Sciatic nerve (tissue), 2 donors: ENCODE measurements around the gene CISD3. TPM values are rescaled to one million over a fixed set of nuclear protein-coding genes. Genes with fewer than 3 reads are reported as not detected.

ENCODE experiments used
- ATAC-seq: fragments of 200-7000 bp; cut with Tn5 transposase; one replicate; pipeline ENCODE4 v1.9.1; 2020; ENCODE audit warnings: mild to moderate bottlenecking, moderate library complexity
- DNase-seq: peaks from one replicate; pipeline ENCODE4 v3.0.0-alpha.2; 2020; ENCODE audit warnings: low spot score
- intact Hi-C: fragments of 100-400 bp; cut with DNase I; formaldehyde crosslinking; loops from one replicate; pipeline ENCODE4 v1.14.2; 2022
- total RNA-seq: library from RNA; stranded (reverse); fragmentation: NEBNext Ultra II Directional; extraction: Animal tissue kit (Norgen Biotek cat#: 25700); gene quantifications from one replicate; pipeline ENCODE4 v1.2.1, GENCODE V29; 2021
- donor health status: DM: no; HTN: no; CAD: no.
- donor health status: DM: no; HTN: no; CAD: no.

The CISD3 gene
- total RNA-seq, 1 donor from 2014 or later: 17.3 TPM

- DNase-seq (peak; percentile 78), ATAC-seq (no peak)
- intact Hi-C loops: no loop called here
Measured at GRCh38 chr17:38705803-38706504, 24.2 kb upstream of the CISD3 start.

DNA sequence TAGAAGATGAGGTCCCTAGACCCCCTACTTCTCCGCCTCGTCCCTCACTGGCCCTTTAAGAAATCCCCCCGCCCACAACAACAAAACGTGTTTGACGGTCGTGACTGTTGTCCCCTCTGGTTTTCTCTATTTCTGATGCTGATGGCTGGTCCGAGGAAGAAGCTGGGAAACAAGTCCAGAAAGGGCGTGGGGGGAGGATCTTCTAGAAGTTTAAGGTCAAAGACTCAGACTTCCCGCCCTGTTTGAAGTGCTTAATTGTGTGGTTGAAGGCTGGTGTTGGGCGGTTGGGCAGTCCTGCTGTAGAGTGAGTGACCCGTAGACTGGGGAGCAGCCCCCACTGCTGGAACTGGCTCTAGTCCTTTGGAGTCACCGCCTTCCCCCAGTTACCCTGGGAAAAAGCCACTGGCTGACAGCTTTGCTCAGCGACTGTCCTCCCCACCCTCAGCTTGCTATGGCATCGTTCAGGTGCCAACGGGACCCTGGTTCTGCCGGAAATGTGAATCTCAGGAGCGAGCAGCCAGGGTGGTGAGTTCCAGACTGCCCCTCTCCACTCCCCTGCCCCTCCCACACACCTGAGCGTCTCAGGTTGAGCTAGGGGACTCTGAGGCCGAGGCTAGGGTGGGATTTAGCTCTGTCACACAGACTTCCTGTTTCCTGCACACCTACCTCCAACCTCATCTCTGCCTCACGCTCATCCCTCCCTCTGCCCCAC lies 23.5 kb upstream of the CISD3 start:
- ATAC-seq (no peak), DNase-seq (no peak)
- intact Hi-C loops: no loop called here

DNA sequence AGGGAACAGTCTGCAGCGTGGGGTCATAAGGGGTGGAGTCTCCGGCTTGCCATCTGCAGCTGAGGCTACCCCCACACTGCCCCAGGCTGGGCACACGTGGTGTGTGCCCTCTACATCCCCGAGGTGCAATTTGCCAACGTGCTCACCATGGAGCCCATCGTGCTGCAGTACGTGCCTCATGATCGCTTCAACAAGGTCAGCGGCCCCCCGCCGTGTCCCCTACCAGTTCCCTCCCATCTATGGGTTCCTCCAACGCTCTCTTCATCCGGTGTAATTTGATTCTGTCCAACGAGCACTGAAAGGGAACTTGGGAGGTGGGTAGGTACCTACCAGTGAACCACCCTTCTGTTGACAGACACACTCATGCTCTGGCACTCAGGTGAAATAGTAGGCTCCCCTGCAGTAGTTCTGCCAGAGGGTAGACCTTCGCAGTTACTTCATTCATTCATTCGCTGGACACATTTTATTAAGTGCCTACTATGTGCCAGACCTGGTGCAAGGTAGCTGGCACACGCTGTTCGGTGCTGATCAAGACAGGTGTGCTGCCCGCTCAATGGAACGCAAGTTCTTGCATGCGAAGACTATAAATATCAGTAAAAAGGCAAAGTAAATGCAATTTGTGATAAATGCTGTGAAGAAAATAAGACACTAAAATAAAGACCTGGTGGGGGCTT lies 22.3 kb upstream of the CISD3 start:
- intact Hi-C loops: no loop called here
- no peak for ATAC-seq
- no peak for DNase-seq

- intact Hi-C loops: no loop called here
- no peak for DNase-seq
- no peak for ATAC-seq
Measured at GRCh38 chr17:38709104-38709820, 20.9 kb upstream of the CISD3 start.

GRCh38 chr17:38709864-38710603 lies 20.1 kb upstream of the CISD3 start:
- intact Hi-C loops: no loop called here
- ATAC-seq: no peak
- DNase-seq: no peak

DNA sequence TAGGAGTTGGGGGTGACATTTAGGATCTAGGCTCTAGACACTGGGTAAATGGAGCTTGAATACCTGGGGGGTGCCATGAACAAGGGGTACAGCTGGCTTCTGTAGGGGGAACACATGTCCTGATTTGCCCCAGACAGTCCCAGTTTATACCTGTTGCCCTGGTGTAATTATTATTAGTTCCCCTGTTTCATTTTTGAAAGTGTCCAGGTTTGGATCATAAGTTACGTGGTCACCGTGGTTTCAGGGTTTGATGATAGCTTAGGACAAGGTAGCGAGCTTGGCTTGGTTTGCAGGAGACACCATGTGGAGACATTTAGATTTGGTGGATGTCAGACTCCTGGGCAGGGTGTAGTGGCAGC lies 19.6 kb upstream of the CISD3 start:
- DNase-seq (no peak), ATAC-seq (no peak)
- intact Hi-C loops: no loop called here

GRCh38 chr17:38710985-38711384 lies 19.2 kb upstream of the CISD3 start:
- ATAC-seq (no peak), DNase-seq (no peak)
- intact Hi-C loops: no loop called here

GRCh38 chr17:38711792-38712571 lies 18.2 kb upstream of the CISD3 start:
- intact Hi-C loops: no loop called here
- ATAC-seq (no peak), DNase-seq (no peak)

GRCh38 chr17:38712593-38712992 lies 17.5 kb upstream of the CISD3 start:
- intact Hi-C loops: no loop called here
- ATAC-seq: no peak
- DNase-seq: no peak

DNA sequence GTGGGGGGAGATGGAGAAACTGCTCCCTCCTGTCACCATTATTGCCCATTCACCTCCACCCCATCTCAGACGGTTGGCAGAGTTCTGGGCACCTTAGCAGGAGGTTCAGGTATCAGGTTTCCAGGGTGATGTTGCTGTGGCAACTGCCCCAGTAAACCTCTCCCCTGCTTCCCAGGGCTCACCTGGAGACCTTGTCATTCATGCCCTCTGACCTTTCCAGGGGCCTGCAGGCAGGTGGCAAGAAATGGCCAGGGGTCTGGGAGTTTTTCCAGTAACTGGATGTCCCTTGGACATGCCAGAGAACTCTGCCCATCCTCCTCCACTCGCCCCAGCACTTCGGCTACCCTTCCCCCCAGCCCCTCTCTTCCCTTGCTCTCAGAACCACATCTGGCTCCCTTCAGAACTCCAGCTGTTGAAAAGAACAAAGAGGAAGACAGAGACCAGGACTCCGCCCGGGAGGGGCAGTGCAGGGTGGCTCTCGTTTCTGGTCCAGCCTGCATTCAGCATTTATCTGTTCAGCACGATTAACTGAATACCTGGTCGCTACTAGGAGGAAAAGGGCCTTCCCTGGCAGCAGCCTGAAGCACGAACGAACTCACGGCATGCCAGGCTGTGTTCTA lies 16.6 kb upstream of the CISD3 start:
- intact Hi-C loops: no loop called here
- DNase-seq (no peak), ATAC-seq (no peak)

DNA sequence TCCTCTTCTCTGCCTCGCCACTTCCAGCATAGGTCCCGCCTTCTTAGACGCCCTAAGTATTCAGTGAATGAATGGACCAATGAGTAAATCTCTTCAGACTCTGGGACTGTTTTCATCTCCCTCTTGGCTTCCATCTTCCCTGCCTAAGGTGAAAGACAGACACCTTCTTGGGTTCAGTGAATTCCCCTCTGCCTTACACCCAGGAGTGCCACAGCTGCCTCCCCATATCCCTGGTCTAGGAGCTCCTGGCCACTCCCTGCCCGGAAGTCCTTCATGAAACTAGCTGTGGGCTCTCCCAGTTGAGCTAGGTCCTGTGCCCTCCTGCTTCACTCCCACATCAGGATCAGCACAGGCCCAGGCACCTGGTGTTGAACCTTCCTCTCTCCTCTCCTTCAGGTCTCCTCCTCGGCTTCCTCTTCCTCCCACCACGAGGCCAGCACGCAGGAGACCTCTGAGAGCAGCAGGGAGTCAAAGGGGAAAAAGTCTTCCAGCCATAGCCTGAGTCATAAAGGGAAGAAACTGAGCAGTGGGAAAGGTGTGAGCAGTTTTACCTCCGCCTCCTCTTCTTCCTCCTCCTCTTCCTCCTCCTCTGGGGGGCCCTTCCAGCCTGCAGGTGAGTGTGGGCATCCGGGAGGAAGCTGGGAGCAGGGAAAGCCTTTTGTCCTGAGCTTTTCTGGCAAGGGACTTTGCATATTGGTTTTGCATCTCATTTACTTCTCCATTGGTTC lies 14.8 kb upstream of the CISD3 start:
- ATAC-seq (no peak), DNase-seq (no peak)
- intact Hi-C loops: no loop called here

- ATAC-seq (no peak), DNase-seq (no peak)
- intact Hi-C loops: no loop called here
Measured at GRCh38 chr17:38716368-38717005, 13.7 kb upstream of the CISD3 start.

DNA sequence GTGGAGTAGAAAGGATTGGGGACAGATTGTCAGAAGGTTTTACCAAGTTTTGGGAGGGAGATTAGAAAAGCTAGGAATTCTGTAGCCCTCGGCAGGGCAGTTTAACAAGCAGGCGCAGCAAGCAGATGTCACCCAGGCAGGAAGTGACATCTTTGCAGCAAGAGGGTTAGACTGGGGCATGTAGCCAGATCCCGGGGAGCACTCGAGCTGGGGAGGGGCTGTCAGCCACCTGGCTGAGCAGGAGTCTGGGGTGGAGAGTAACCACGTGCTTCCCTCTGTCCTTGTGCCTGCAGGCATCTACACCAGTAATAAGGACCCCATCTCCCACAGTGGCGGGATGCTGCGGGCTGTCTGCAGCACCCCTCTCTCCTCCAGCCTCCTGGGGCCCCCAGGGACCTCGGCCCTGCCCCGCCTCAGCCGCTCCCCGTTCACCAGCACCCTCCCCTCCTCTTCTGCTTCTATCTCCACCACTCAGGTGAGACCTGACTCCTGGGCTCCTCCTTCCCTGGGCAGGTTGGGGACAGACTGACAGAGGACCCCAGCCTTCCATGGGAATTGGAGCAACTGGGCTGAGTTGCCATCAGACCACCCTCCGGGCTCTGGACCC lies 12.9 kb upstream of the CISD3 start:
- DNase-seq: no peak
- intact Hi-C loops: no loop called here
- ATAC-seq: no peak

- ATAC-seq (no peak), DNase-seq (no peak)
- intact Hi-C loops: no loop called here
Measured at GRCh38 chr17:38719289-38719942, 10.7 kb upstream of the CISD3 start.

DNA sequence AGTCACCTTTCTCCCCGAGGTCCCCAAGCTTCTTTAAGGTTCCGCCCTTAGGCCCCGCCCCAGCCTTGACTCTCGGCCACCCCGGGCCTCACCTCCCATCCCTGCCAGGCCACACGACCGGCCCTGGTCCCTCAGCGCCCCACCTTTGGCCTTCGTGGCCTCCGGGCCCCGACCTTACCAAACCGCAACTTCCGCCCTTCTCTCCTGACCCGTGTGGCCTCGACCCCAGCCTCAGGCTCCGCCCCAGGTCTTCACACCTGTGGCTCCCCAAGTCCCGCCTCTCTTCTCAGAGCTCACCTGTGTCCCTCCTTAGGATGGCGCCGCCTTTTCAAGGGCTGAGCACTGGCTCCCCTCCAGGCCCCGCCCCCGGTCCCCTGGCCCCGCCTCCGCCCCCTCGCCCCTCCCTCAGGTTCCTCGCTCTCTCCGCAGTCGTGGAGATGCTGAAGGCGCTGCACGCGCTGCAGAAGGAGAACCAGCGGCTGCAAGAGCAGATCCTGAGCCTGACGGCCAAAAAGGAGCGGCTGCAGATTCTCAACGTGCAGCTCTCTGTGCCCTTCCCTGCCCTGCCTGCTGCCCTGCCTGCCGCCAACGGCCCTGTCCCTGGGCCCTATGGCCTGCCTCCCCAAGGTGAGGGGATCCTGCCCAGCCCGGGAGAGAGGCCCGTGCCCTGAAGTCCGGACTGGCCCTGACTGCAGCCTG lies 10.0 kb upstream of the CISD3 start:
- DNase-seq (no peak), ATAC-seq (no peak)
- intact Hi-C loops: no loop called here
